GM19099 (cell line): Measurements from ENCODE around the gene STAB2.

Experiments
- POLR2A ChIP-seq: IDR thresholded peaks from 3 replicates; pipeline ENCODE4 v1.6.1; 2011; ENCODE audit warnings: low read depth; ENCODE audit not compliant: insufficient read length; ENCODE audit errors: extremely low read depth

The STAB2 gene

GRCh38 chr12:103762473-103762872, 175.4 kb downstream of the STAB2 start:
- no peak for TF ChIP-seq POLR2A

DNA sequence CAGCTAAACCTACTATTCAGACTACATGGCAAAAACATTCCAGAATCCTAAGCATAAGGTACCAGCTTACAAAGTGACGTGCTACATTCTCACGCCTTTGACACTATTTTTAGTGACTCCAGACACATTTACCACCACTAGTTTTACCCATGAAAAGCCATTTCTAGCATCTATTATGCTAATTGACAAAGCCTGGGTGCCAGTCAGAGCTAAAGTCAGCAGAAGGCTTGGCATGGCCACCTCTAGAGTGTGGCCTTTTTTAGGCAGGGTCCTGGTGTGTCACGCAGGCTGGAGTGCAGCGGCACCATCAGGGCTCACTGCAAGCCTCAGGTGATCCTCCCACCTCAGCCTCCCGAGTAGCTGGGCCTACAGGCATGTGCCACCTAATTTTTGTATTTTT, 178.2 kb downstream of the STAB2 start:
- no peak for TF ChIP-seq POLR2A

GRCh38 chr12:103766028-103766427, 179.0 kb downstream of the STAB2 start:
- TF ChIP-seq POLR2A: no peak

GRCh38 chr12:103768467-103769123, 181.5 kb downstream of the STAB2 start:
- no peak for TF ChIP-seq POLR2A

DNA sequence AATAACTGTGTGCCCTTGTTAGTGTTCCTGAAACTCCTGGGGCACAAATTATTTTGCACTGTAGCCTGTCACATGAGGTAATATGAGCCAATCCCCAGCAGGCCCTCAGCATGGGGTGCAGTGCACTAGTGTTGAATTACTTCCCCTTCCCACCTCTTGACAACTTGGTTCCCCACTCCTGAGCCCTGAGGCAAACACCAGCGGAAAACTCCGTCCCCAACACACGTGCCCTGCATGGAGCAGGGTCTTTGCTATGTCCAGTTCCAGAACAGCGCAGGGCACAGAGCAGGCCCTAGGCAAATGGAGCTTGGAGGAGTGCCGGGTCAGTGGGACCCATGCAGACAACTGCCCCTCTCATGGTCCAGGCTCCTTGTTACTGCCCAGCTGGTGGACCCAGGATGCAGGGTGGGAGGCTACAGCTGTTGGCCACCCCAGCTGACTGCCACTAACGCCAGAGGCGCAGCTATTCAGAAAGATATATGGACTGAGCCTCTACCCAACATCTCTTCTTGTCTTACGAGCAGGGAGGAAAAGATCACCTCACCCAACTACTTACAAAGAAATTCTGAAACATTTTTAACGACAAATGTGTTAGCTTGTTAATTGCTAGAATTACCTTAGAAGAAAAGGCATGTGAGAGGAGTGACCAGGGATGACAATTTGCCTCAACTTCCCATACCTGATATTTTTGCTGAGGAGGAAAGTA, 182.3 kb downstream of the STAB2 start:
- no peak for TF ChIP-seq POLR2A

DNA sequence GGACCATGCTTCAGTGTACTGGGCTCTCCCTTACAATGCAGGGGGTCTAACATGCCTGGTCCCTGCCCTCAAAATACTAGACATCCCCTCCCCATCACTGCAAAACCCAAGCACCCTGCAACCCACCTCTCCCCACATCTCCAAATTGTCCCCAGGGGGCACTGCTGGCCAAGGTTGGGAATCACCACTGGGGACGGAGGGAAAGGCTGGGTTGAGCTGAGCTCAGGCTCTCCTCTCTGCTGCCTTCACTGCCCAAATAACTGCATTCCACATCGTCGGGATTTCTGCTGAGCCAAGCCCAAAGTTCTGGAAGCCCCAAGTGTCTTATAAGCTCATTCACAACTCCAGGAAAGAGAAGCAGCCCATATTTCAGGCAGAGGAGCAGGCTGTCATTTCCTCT, 184.4 kb downstream of the STAB2 start:
- TF ChIP-seq POLR2A: no peak

- no peak for TF ChIP-seq POLR2A
Measured at GRCh38 chr12:103772367-103773108, 185.5 kb downstream of the STAB2 start.

- TF ChIP-seq POLR2A: no peak
Measured at GRCh38 chr12:103773109-103773910, 186.2 kb downstream of the STAB2 start.

DNA sequence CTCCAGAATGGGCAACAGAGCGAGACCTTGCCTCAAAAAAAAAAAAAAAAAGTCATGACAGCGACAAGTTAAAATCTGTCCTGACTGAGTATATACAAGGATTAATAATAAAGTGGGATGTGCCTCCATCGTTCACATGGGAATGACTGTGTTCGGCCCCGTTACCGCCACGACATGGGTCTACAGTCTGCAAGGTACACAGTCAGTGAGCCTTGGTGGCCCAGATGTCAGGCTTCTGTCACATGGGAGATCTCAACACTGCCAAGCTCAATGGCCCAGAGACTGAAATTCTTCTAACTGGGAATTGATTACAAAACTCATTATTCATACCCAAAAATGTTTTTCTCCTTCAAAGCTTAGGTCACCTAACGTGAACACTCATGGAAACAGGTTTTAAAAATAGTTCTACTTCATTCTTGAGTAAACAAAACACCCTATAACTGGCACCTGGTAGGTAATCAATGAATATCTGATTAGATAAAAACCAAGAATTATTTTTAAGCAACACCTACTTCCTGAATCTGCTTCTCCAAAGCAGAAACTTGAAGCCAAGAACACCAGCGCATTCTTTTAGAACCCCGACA, 188.0 kb downstream of the STAB2 start:
- no peak for TF ChIP-seq POLR2A

GRCh38 chr12:103778781-103779180, 191.7 kb downstream of the STAB2 start:
- no peak for TF ChIP-seq POLR2A

- no peak for TF ChIP-seq POLR2A
Measured at GRCh38 chr12:103779410-103780092, 192.5 kb downstream of the STAB2 start.

- TF ChIP-seq POLR2A: no peak
Measured at GRCh38 chr12:103780093-103780440, 193.0 kb downstream of the STAB2 start.

DNA sequence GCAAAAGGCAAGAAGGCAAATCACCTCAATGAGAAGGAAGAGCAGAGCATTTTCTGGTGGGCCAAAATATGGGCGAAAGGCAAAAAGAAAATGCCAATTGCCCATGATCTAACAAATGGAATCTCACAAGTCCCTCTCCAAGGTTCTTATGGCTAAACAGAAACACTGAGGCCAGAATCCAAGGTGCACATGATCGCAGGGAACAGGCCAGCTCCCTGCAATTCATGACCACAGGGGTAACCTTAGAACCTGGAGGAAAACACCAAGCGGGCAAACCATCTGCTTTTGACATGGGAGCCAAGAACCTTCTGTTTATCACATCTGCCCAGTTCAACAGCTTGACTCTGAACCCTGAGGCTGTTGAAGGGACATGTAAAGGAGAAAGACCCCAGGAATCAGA, 193.9 kb downstream of the STAB2 start:
- TF ChIP-seq POLR2A: no peak

GRCh38 chr12:103782399-103782798, 195.3 kb downstream of the STAB2 start:
- TF ChIP-seq POLR2A: no peak

- no peak for TF ChIP-seq POLR2A
Measured at GRCh38 chr12:103783744-103784664, 196.9 kb downstream of the STAB2 start.
